ENCODE data around the gene SORD. TPM values are rescaled to one million over a fixed set of nuclear protein-coding genes. Genes with fewer than 3 reads are reported as not detected.

The SORD gene
- total RNA-seq, 1 donor: 17.7 TPM

GRCh38 chr15:45083223-45083622 is 60.2 kb downstream of the SORD start:
- TF ChIP-seq, protein P1, sequence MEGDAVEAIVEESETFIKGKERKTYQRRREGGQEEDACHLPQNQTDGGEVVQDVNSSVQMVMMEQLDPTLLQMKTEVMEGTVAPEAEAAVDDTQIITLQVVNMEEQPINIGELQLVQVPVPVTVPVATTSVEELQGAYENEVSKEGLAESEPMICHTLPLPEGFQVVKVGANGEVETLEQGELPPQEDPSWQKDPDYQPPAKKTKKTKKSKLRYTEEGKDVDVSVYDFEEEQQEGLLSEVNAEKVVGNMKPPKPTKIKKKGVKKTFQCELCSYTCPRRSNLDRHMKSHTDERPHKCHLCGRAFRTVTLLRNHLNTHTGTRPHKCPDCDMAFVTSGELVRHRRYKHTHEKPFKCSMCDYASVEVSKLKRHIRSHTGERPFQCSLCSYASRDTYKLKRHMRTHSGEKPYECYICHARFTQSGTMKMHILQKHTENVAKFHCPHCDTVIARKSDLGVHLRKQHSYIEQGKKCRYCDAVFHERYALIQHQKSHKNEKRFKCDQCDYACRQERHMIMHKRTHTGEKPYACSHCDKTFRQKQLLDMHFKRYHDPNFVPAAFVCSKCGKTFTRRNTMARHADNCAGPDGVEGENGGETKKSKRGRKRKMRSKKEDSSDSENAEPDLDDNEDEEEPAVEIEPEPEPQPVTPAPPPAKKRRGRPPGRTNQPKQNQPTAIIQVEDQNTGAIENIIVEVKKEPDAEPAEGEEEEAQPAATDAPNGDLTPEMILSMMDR (IDR thresholded peaks at IDR 0.05; ENCODE audit: insufficient read depth, low read depth, low read length): no peak
- H3K4me3 ChIP-seq (ENCODE audit: low read depth, low read length): no peak overlapping the region
- no peak for DNase-seq (ENCODE audit: low read depth)

DNA sequence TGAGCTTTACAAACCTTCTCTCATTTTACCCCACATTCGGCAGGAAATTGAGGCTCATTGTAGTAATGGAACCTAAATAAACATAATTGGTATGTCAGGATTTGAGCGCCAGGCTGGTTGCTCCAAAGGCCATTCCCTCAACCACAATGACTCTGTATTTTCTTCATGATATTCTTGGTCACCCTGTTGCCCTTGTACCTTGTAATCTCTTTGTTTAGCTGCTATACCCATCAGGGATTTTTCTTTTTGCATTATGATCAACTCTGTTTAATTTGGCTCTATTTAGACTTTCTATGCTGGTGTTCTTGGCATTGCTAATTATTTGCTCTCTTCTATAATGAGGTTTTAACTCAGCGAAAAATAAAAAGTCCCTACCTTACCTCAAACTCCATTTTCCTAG is 61.2 kb downstream of the SORD start:
- DNase-seq (ENCODE audit: low read depth): no peak
- no peak overlapping the region for H3K4me3 ChIP-seq (ENCODE audit: low read depth, low read length)
- TF ChIP-seq, protein P1 (IDR thresholded peaks at IDR 0.05; ENCODE audit: insufficient read depth, low read depth, low read length): no peak

- DNase-seq (ENCODE audit: low read depth): peak; percentile 13
- no peak overlapping the region for H3K4me3 ChIP-seq (ENCODE audit: low read depth, low read length)
- TF ChIP-seq, protein P1 (IDR thresholded peaks at IDR 0.05; ENCODE audit: insufficient read depth, low read depth, low read length): no peak
Measured at GRCh38 chr15:45087513-45087912, 64.5 kb downstream of the SORD start.

GRCh38 chr15:45088801-45089711 is 66.1 kb downstream of the SORD start:
- peak; percentile 91 for DNase-seq (ENCODE audit: low read depth)
- H3K4me3 ChIP-seq (ENCODE audit: low read depth, low read length): no peak overlapping the region
- TF ChIP-seq, protein P1 (IDR thresholded peaks at IDR 0.05; ENCODE audit: insufficient read depth, low read depth, low read length): no peak

DNA sequence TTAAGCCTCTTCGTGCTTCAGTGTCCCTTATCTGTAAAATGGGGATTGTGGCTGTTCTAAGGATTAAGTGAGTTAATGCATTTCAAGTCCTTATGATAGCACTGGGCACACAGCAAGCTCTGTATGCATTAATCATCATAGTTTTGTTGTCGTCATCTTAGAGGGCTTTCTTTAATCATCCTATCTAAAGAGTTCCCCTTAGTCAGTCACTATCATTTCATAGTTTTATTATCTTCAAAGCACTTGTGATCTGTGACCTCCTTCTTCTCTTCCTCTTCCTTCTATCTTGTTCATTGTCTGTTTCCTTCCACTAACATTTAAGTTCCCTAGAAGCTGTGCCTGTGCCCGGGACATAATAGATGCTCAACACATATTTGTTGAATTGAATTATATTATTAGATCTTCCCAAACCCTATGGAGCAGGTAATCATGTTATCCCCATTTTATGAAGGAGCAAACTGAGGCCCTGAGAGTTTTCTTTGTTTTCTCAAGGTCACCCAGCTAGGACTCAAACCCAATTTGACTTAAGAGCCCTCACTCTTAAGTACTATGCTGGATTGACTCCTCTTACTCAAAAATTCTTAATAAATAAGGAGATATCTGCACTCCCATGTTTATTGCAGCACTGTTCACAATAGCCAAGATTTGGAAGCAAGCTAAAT is 66.8 kb downstream of the SORD start:
- DNase-seq (ENCODE audit: low read depth): peak; percentile 93
- TF ChIP-seq, protein P1 (IDR thresholded peaks at IDR 0.05; ENCODE audit: insufficient read depth, low read depth, low read length): no peak
- H3K4me3 ChIP-seq (ENCODE audit: low read depth, low read length): no peak overlapping the region

DNA sequence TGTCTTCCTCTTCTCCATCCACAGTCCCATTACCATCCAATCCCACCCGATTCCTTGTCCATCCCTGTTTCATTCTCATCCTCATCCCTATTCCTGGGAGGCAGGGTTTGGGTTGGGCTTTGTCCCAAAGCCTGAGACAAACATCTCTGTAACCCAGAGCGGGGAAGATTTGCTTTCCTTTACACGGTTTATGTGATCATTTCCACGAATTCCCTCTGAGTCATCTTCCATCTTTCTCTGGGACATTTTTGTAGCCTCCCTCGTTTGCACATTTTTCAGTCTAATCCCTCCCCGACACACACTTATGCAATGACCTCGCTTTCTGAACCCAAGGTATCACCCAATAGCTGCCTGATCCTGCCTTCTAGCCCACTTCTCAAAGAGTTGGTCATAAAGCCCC is 68.2 kb downstream of the SORD start:
- DNase-seq (ENCODE audit: low read depth): peak; percentile 81

More for the DNA sequence above, 68.2 kb downstream of the SORD start:
- TF ChIP-seq, protein P1 (IDR thresholded peaks at IDR 0.05; ENCODE audit: insufficient read depth, low read depth, low read length): no peak
- H3K4me3 ChIP-seq (ENCODE audit: low read depth, low read length): no peak overlapping the region
